C4-2B (cell line): ENCODE data around the gene KCNAB2.

ENCODE experiments used
- H3K27ac ChIP-seq: fragments of 450-650 bp; 2 replicates; pipeline ENCODE4 v1.5.1; 2017
- CTCF ChIP-seq: fragments of 450-650 bp; conservative IDR thresholded peaks from 2 replicates; pipeline ENCODE4 v1.5.1; 2017; ENCODE audit warnings: mild to moderate bottlenecking
- ZFX ChIP-seq: fragments of 450-650 bp; IDR thresholded peaks from 2 replicates; pipeline ENCODE4 v1.6.1; 2017

KCNAB2 gene

GRCh38 chr1:6096243-6097116 lies 50.8 kb downstream of the KCNAB2 start:
- TF ChIP-seq ZFX (no peak), CTCF (no peak)
- H3K27ac ChIP-seq, result no peak overlapping the region

GRCh38 chr1:6097117-6097595 lies 51.5 kb downstream of the KCNAB2 start:
- TF ChIP-seq ZFX (no peak), CTCF (no peak)
- no peak overlapping the region for H3K27ac ChIP-seq

- no peak overlapping the region for H3K27ac ChIP-seq
- TF ChIP-seq ZFX (no peak), CTCF (no peak)
Measured at GRCh38 chr1:6097824-6098223, 52.1 kb downstream of the KCNAB2 start.

- H3K27ac ChIP-seq, result no peak overlapping the region
- no peak for TF ChIP-seq ZFX
- TF ChIP-seq CTCF, result no peak
Measured at GRCh38 chr1:6098303-6099215, 52.9 kb downstream of the KCNAB2 start.

- no peak overlapping the region for H3K27ac ChIP-seq
- TF ChIP-seq CTCF, result no peak
- TF ChIP-seq ZFX, result no peak
Measured at GRCh38 chr1:6099297-6099696, 53.6 kb downstream of the KCNAB2 start.

- H3K27ac ChIP-seq, result no peak overlapping the region
- TF ChIP-seq ZFX (no peak), CTCF (no peak; the same call in 1 of the 2 replicates)
Measured at GRCh38 chr1:6099787-6100765, 54.4 kb downstream of the KCNAB2 start.
